Measurements from ENCODE around the gene SEC61A2. TPM values are rescaled to one million over a fixed set of nuclear protein-coding genes. Genes with fewer than 3 reads are reported as not detected.

Gene SEC61A2
- total and polyA plus RNA-seq, 2 donors (not counting 1 experiment from before 2014, with no cell fraction given) = 10.7 to 20.2 TPM

DNA sequence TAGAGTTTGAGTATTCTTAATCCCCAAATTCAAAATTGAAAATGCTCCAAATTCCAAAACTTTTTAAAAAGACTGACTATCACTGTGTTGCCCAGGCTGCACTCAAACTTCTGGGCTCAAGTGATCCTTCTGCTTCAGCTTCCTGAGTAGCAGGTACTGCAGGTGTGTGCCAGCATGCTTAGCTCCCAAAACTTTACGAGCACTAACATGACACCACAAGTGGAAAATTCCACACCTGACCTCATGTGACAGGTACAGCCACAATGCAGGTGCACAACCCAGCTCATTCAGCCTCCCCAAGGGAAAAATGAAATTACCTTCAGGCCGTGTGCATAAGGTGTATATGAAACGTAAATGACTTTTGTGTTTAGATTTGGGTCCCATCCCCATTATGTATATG lies 83.0 kb downstream of the SEC61A2 start:
- H3K9me3 Mint-ChIP-seq (ENCODE audit: insufficient read depth) = no peaks in the 10 kb centered on the region
- TF ChIP-seq, protein P1, sequence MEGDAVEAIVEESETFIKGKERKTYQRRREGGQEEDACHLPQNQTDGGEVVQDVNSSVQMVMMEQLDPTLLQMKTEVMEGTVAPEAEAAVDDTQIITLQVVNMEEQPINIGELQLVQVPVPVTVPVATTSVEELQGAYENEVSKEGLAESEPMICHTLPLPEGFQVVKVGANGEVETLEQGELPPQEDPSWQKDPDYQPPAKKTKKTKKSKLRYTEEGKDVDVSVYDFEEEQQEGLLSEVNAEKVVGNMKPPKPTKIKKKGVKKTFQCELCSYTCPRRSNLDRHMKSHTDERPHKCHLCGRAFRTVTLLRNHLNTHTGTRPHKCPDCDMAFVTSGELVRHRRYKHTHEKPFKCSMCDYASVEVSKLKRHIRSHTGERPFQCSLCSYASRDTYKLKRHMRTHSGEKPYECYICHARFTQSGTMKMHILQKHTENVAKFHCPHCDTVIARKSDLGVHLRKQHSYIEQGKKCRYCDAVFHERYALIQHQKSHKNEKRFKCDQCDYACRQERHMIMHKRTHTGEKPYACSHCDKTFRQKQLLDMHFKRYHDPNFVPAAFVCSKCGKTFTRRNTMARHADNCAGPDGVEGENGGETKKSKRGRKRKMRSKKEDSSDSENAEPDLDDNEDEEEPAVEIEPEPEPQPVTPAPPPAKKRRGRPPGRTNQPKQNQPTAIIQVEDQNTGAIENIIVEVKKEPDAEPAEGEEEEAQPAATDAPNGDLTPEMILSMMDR (IDR thresholded peaks at IDR 0.05) = no peak
- TF ChIP-seq EZH2 (IDR thresholded peaks at IDR 0.05; ENCODE audit: borderline replicate concordance, insufficient read depth, low read depth, low read length, poor library complexity, severe bottlenecking) = no peak
- H3K27me3 ChIP-seq (replicated peaks in 1 of 4; ENCODE audit: control extremely low read depth in 1 of 4, control insufficient read depth in 3 of 4, insufficient read depth in 4 of 4, low read length in 3 of 4) = no peaks in the 10 kb centered on the region
- ATAC-seq (ENCODE audit: low read depth) = no peak
- CTCF ChIA-PET = interaction anchor here (0.6 to 6.8 kb wide), 8 partner anchors 8 to 689 kb away, joined by 3 to 122 read pairs (median 4); no protein-coding TSS in a partner anchor
- no peak overlapping the region for H3K27ac Mint-ChIP-seq
- H3K4me3 Mint-ChIP-seq = no peak overlapping the region
- intact Hi-C loops (cut with micrococcal nuclease) = no loop called here
- no peak overlapping the region for H3K4me2 ChIP-seq (replicated peaks; ENCODE audit: low read depth, low read length, poor library complexity, severe bottlenecking)
- no peak overlapping the region for H3K27ac ChIP-seq (ENCODE audit: low read length in 2 of 2)
- no peaks in the 10 kb centered on the region for H3K27me3 Mint-ChIP-seq
- no peak overlapping the region for H3K4me3 ChIP-seq (ENCODE audit: control extremely low read depth in 1 of 5, extremely low read depth in 1 of 5, insufficient read depth in 1 of 5, low read depth in 2 of 5, low read length in 4 of 5)
- peaks cover 21 to 66% of the 10 kb centered on the region in 2 experiments for H3K36me3 ChIP-seq (replicated peaks in 1 of 2; ENCODE audit: control extremely low read depth in 1 of 2, control insufficient read depth in 1 of 2, extremely low read depth in 1 of 2, insufficient read depth in 2 of 2, low read length in 1 of 2)
- H3K79me2 ChIP-seq (ENCODE audit: control insufficient read depth, insufficient read depth, low read length) = peaks cover 68% of the 10 kb centered on the region
- peaks cover 29% of the 10 kb centered on the region for H3K4me1 Mint-ChIP-seq
- no peak overlapping the region for H2AFZ ChIP-seq (ENCODE audit: insufficient read depth, low read depth, low read length, poor library complexity, severe bottlenecking)
- no peak overlapping the region for H3K9ac ChIP-seq (ENCODE audit: low read length)
- no peak for DNase-seq
- peaks cover 12 to 13% of the 10 kb centered on the region in 2 donors for H3K4me1 ChIP-seq (ENCODE audit: control insufficient read depth in 2 of 2, insufficient read depth in 2 of 2, low read length in 2 of 2)
- H3K9me3 ChIP-seq (ENCODE audit: control extremely low read depth in 1 of 3, control insufficient read depth in 2 of 3, insufficient read depth in 1 of 3, low read length in 2 of 3) = no peaks in the 10 kb centered on the region
- H4K20me1 ChIP-seq (ENCODE audit: control insufficient read depth, insufficient read depth, low read length, poor library complexity, severe bottlenecking) = peaks cover 15% of the 10 kb centered on the region
- WGBS (ENCODE audit: insufficient coverage) = no CpG with 5 or more reads among the region's 3 CpGs
- POLR2A ChIA-PET = interaction anchor here (0.6 kb wide), 1 partner anchor 9 kb away, joined by 7 read pairs; no protein-coding TSS in a partner anchor

DNA sequence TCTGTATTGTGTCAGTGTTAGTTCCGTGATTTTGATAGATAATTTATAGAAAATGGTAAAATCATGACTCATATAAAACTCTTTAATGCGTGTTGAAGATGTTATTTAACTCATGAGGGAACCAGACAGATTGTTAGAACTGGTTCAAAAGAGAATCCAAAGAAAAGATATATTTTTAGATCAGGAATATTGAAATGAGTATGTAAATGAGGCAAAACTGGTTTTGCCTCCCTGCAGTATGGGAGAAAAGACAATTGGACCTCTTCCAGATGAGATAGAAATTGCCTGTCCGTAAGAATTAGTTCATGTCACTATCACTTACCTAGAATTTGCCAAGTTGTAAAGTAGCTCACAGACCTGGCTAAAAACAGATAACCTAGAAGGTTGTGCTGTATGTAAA lies 84.1 kb downstream of the SEC61A2 start:
- no peak overlapping the region for H3K4me3 ChIP-seq (ENCODE audit: control extremely low read depth in 1 of 5, extremely low read depth in 1 of 5, insufficient read depth in 1 of 5, low read depth in 2 of 5, low read length in 4 of 5)
- H3K27me3 ChIP-seq (replicated peaks in 1 of 4; ENCODE audit: control extremely low read depth in 1 of 4, control insufficient read depth in 3 of 4, insufficient read depth in 4 of 4, low read length in 3 of 4) = no peaks in the 10 kb centered on the region
- no peak overlapping the region for H3K4me2 ChIP-seq (replicated peaks; ENCODE audit: low read depth, low read length, poor library complexity, severe bottlenecking)
- H2AFZ ChIP-seq (ENCODE audit: insufficient read depth, low read depth, low read length, poor library complexity, severe bottlenecking) = no peak overlapping the region
- intact Hi-C loops (cut with micrococcal nuclease) = loop anchor here (1.0 to 2.0 kb wide), 4 partner anchors 18 to 498 kb away; partner anchors contain the start of gene NUDT5
- no CpG with 5 or more reads among the region's 3 CpGs for WGBS (ENCODE audit: insufficient coverage)
- H4K20me1 ChIP-seq (ENCODE audit: control insufficient read depth, insufficient read depth, low read length, poor library complexity, severe bottlenecking) = peaks cover 3% of the 10 kb centered on the region
- ATAC-seq (ENCODE audit: low read depth) = no peak
- TF ChIP-seq, protein P1 (IDR thresholded peaks at IDR 0.05) = no peak
- TF ChIP-seq EZH2 (IDR thresholded peaks at IDR 0.05; ENCODE audit: borderline replicate concordance, insufficient read depth, low read depth, low read length, poor library complexity, severe bottlenecking) = no peak
- H3K27ac Mint-ChIP-seq = no peak overlapping the region
- H3K4me3 Mint-ChIP-seq = no peak overlapping the region
- H3K9ac ChIP-seq (ENCODE audit: low read length) = no peak overlapping the region
- CTCF ChIA-PET = interaction anchor here (1.2 to 6.8 kb wide), 19 partner anchors 11 to 497 kb away, joined by 3 to 122 read pairs (median 10); partner anchors contain the start of genes CDC123 and NUDT5
- peaks cover 12 to 13% of the 10 kb centered on the region in 2 donors for H3K4me1 ChIP-seq (ENCODE audit: control insufficient read depth in 2 of 2, insufficient read depth in 2 of 2, low read length in 2 of 2)
- no peaks in the 10 kb centered on the region for H3K27me3 Mint-ChIP-seq
- no peaks in the 10 kb centered on the region for H3K9me3 Mint-ChIP-seq (ENCODE audit: insufficient read depth)
- H3K79me2 ChIP-seq (ENCODE audit: control insufficient read depth, insufficient read depth, low read length) = peaks cover 56% of the 10 kb centered on the region
- H3K9me3 ChIP-seq (ENCODE audit: control extremely low read depth in 1 of 3, control insufficient read depth in 2 of 3, insufficient read depth in 1 of 3, low read length in 2 of 3) = no peaks in the 10 kb centered on the region
- POLR2A ChIA-PET = no interaction called here
- peaks cover 20 to 62% of the 10 kb centered on the region in 2 experiments for H3K36me3 ChIP-seq (replicated peaks in 1 of 2; ENCODE audit: control extremely low read depth in 1 of 2, control insufficient read depth in 1 of 2, extremely low read depth in 1 of 2, insufficient read depth in 2 of 2, low read length in 1 of 2)
- no peak overlapping the region for H3K27ac ChIP-seq (ENCODE audit: low read length in 2 of 2)
- peaks cover 20% of the 10 kb centered on the region for H3K4me1 Mint-ChIP-seq
- no peak for DNase-seq

All from B cell (primary cell).